ENCODE data around the gene SLC44A3. TPM values are rescaled to one million over a fixed set of nuclear protein-coding genes. Genes with fewer than 3 reads are reported as not detected.

SLC44A3 gene
- total and polyA plus RNA-seq, 2 of the 13 experiments (the other 11 are each of a cell fraction or from before 2014, with no cell fraction given): 6.8 to 14.1 TPM

- no peak for TF ChIP-seq AHDC1 (CRISPR knock-in tag; IDR thresholded peaks at IDR 0.05; ENCODE audit: borderline replicate concordance)
- no peak for TF ChIP-seq ARNT2 (CRISPR knock-in tag; IDR thresholded peaks at IDR 0.05; ENCODE audit: low read depth)
- TF ChIP-seq CBFB (CRISPR knock-in tag; IDR thresholded peaks at IDR 0.05): peak; percentile 32; the same call in 1 of the 2 replicates
- no peak for TF ChIP-seq ZNF674 (CRISPR knock-in tag; IDR thresholded peaks at IDR 0.05; ENCODE audit: low read depth)
- TF ChIP-seq ZSCAN20 (CRISPR knock-in tag; IDR thresholded peaks at IDR 0.05; ENCODE audit: borderline replicate concordance): peak; percentile 19; the same call in 1 of the 2 replicates
- TF ChIP-seq ZNF713 (CRISPR knock-in tag; IDR thresholded peaks at IDR 0.05): no peak
- no peak for TF ChIP-seq NCOA5 (CRISPR knock-in tag; IDR thresholded peaks at IDR 0.05)
- no peak for TF ChIP-seq ZBTB14 (CRISPR knock-in tag; IDR thresholded peaks at IDR 0.05)
- no peak for TF ChIP-seq ARID5B (CRISPR knock-in tag; IDR thresholded peaks at IDR 0.05)
- TF ChIP-seq ZNF512B (CRISPR knock-in tag; IDR thresholded peaks at IDR 0.05; ENCODE audit: borderline replicate concordance): peak; percentile 74; the same call in 1 of the 2 replicates
- TF ChIP-seq MTF2 (CRISPR knock-in tag; IDR thresholded peaks at IDR 0.05; ENCODE audit: borderline replicate concordance): peak; percentile 49; the same call in 1 of the 2 replicates
- no peak for TF ChIP-seq ZBTB21 (CRISPR knock-in tag; IDR thresholded peaks at IDR 0.05)
- TF ChIP-seq ZNF580 (CRISPR knock-in tag; IDR thresholded peaks at IDR 0.05; ENCODE audit: borderline replicate concordance, low read depth): no peak
- no peak for TF ChIP-seq KLF15 (CRISPR knock-in tag; IDR thresholded peaks at IDR 0.05; ENCODE audit: borderline replicate concordance)
- no peak for TF ChIP-seq GPN1 (CRISPR knock-in tag; IDR thresholded peaks at IDR 0.05; ENCODE audit: borderline replicate concordance)
These were observed 105.5 kb downstream of the SLC44A3 start (continued) for GRCh38 chr1:94925561-94926125.

All from HepG2 (cell line).